H1 (cell line): ENCODE results near the gene GGN. TPM values are rescaled to one million over a fixed set of nuclear protein-coding genes. Genes with fewer than 3 reads are reported as not detected.
A peak's percentile ranks its signal among the peaks of the same experiment; 100 is the strongest.

Experiments used
- CTCF ChIA-PET: fragments of 300-600 bp; sonication (Branson Sonifier 250); formaldehyde crosslinking; loops from one replicate; lab custom pipeline; 2021; ENCODE audit not compliant: partially characterized antibody; lab: Charles Lee
- POLR2A ChIA-PET: fragments of 300-600 bp; sonication (Branson Sonifier 250); formaldehyde crosslinking; loops from one replicate; lab custom pipeline; 2021; ENCODE audit warnings: inconsistent platforms; ENCODE audit not compliant: partially characterized antibody; lab: Charles Lee
- DNase-seq, 2 experiments: peaks; one replicate each; pipeline versions ENCODE4 v3.0.0 to v3.0.0-alpha.2; 2010 to 2022; ENCODE audit warnings: low spot score in 2 of 2, low read depth in 1 of 2, mixed read lengths in 1 of 2
- FAIRE-seq: peaks from 2 replicates; lab custom pipeline; 2011; peaks lifted over from hg19 to GRCh38; lab: Jason Lieb, UNC
- H2AFZ ChIP-seq: 2 replicates; pipeline ENCODE4 v1.8.1; 2012; ENCODE audit warnings: low read length, inconsistent platforms
- H2AK5ac ChIP-seq: 2 replicates; pipeline ENCODE4 v1.6.1; 2013; ENCODE audit warnings: low read depth, low read length
- H2BK120ac ChIP-seq: replicated peaks from 2 replicates; pipeline ENCODE3; 2013; ENCODE audit warnings: low read depth, low read length, inconsistent platforms
- H2BK12ac ChIP-seq: 2 replicates; pipeline ENCODE4 v1.6.1; 2013; ENCODE audit warnings: low read depth, low read length
- H2BK15ac ChIP-seq: 2 replicates; pipeline ENCODE4 v1.6.1; 2013; ENCODE audit warnings: low read length
- H2BK20ac ChIP-seq: 2 replicates; pipeline ENCODE4 v1.6.1; 2013; ENCODE audit warnings: low read length
- H2BK5ac ChIP-seq: 2 replicates; pipeline ENCODE4 v1.6.1; 2013; ENCODE audit warnings: low read depth, low read length
- H3K14ac ChIP-seq: 2 replicates; pipeline ENCODE4 v1.6.1; 2013; ENCODE audit warnings: inconsistent platforms; ENCODE audit not compliant: insufficient read length
- H3K18ac ChIP-seq: 2 replicates; pipeline ENCODE4 v1.6.1; 2013; ENCODE audit warnings: low read length; ENCODE audit errors: extremely low read depth
- H3K23ac ChIP-seq: 2 replicates; pipeline ENCODE4 v1.6.1; 2013; ENCODE audit warnings: inconsistent platforms; ENCODE audit not compliant: insufficient read length
- H3K23me2 ChIP-seq: 2 replicates; pipeline ENCODE4 v1.6.1; 2013; ENCODE audit warnings: low read depth, low read length
- H3K27ac ChIP-seq: 2 replicates; pipeline ENCODE4 v1.6.1; 2011; ENCODE audit warnings: low read depth, low read length, inconsistent platforms
- H3K27me3 ChIP-seq, 4 experiments: replicated peaks in 1 of 4; 1 replicate in 1 of 4; 2 replicates in 3 of 4; pipeline versions ENCODE4 v1.6.1 to v1.8.1; 2011 to 2013; ENCODE audit warnings: low read length in 3 of 4, mild to moderate bottlenecking in 3 of 4, inconsistent platforms in 2 of 4, mixed read lengths in 2 of 4, moderate library complexity in 1 of 4; ENCODE audit not compliant: control insufficient read depth in 3 of 4, insufficient read depth in 3 of 4; ENCODE audit errors: extremely low read depth in 1 of 4
- H3K36me3 ChIP-seq, 4 experiments: 2 replicates each; pipeline versions ENCODE4 v1.6.1 to v1.8.1; 2011 to 2013; ENCODE audit warnings: mild to moderate bottlenecking in 4 of 4, low read length in 3 of 4, moderate library complexity in 2 of 4, control low read depth in 1 of 4, inconsistent platforms in 1 of 4; ENCODE audit not compliant: insufficient read depth in 4 of 4, control insufficient read depth in 2 of 4
- H3K4ac ChIP-seq: replicated peaks from 2 replicates; pipeline ENCODE3; 2013; ENCODE audit warnings: low read length, low read depth, mixed read lengths, inconsistent platforms; ENCODE audit not compliant: insufficient read length
- H3K4me1 ChIP-seq, 4 experiments: replicated peaks in 1 of 4; 1 replicate in 1 of 4; 2 replicates in 3 of 4; pipeline versions ENCODE4 v1.6.1 to v1.8.1; 2011 to 2013; ENCODE audit warnings: low read length in 3 of 4, inconsistent platforms in 2 of 4, mixed read lengths in 1 of 4; ENCODE audit not compliant: insufficient read depth in 4 of 4, control insufficient read depth in 3 of 4
- H3K4me2 ChIP-seq, 2 experiments: 2 replicates each; pipeline versions ENCODE4 v1.6.1 to v1.8.1; 2011 to 2013; ENCODE audit warnings: low read depth in 2 of 2, low read length in 2 of 2, control low read depth in 1 of 2, inconsistent platforms in 1 of 2, mild to moderate bottlenecking in 1 of 2; ENCODE audit not compliant: insufficient read depth in 1 of 2
- H3K4me3 ChIP-seq, 4 experiments: fragments of 200-600, 300-600 bp in 1 of 4; sonication (generic), shearing (Covaris generic), sonication (Bioruptor Twin) in 1 of 4; 2 replicates each; pipeline versions ENCODE4 v1.5.1 to v1.8.1; 2011 to 2016; ENCODE audit warnings: low read length in 4 of 4, low read depth in 3 of 4, control low read depth in 2 of 4, inconsistent platforms in 2 of 4, mild to moderate bottlenecking in 2 of 4, mixed read lengths in 1 of 4, moderate library complexity in 1 of 4; ENCODE audit not compliant: insufficient read depth in 2 of 4; ENCODE audit errors: extremely low read depth in 1 of 4
- H3K56ac ChIP-seq: replicated peaks from 2 replicates; pipeline ENCODE3; 2013; ENCODE audit warnings: low read depth, mild to moderate bottlenecking, mixed read lengths, low read length, inconsistent platforms; ENCODE audit not compliant: insufficient read length
- H3K79me1 ChIP-seq: 2 replicates; pipeline ENCODE4 v1.6.1; 2013; ENCODE audit warnings: low read depth, low read length, control low read depth
- H3K79me2 ChIP-seq, 2 experiments: 2 replicates each; pipeline versions ENCODE4 v1.6.1 to v1.8.1; 2012 to 2013; ENCODE audit warnings: low read length in 2 of 2, mild to moderate bottlenecking in 2 of 2, inconsistent platforms in 1 of 2; ENCODE audit not compliant: insufficient read depth in 2 of 2, control insufficient read depth in 1 of 2
- H3K9ac ChIP-seq, 4 experiments: replicated peaks in 1 of 4; 1 replicate in 1 of 4; 2 replicates in 3 of 4; pipeline versions ENCODE4 v1.6.1 to v1.8.1; 2011 to 2013; ENCODE audit warnings: low read depth in 3 of 4, low read length in 3 of 4, control low read depth in 2 of 4, mild to moderate bottlenecking in 2 of 4, moderate library complexity in 2 of 4, inconsistent platforms in 1 of 4; ENCODE audit errors: extremely low read depth in 1 of 4
- H3K9me3 ChIP-seq, 2 experiments: 2 replicates each; pipeline versions ENCODE4 v1.6.1 to v1.8.1; 2012 to 2013; ENCODE audit warnings: mild to moderate bottlenecking in 2 of 2, moderate library complexity in 2 of 2, control low read depth in 1 of 2, inconsistent platforms in 1 of 2, low read depth in 1 of 2, low read length in 1 of 2, mixed read lengths in 1 of 2; ENCODE audit not compliant: insufficient read depth in 2 of 2
- H4K20me1 ChIP-seq, 2 experiments: replicated peaks in 1 of 2; 2 replicates each; pipeline versions ENCODE3 to v1.8.1; 2011 to 2013; ENCODE audit warnings: inconsistent platforms in 2 of 2, low read length in 2 of 2, mild to moderate bottlenecking in 1 of 2; ENCODE audit not compliant: insufficient read depth in 2 of 2, control insufficient read depth in 1 of 2
- H4K5ac ChIP-seq: 2 replicates; pipeline ENCODE4 v1.6.1; 2013; ENCODE audit warnings: low read length, low read depth, mixed read lengths, inconsistent platforms; ENCODE audit not compliant: insufficient read length
- H4K8ac ChIP-seq: 2 replicates; pipeline ENCODE4 v1.8.0; 2013; ENCODE audit warnings: mild to moderate bottlenecking, moderate library complexity, low read length, inconsistent platforms; ENCODE audit not compliant: insufficient read depth; ENCODE audit errors: extremely low read depth
- H4K91ac ChIP-seq: replicated peaks from 2 replicates; pipeline ENCODE3; 2013; ENCODE audit warnings: low read length, mixed read lengths, inconsistent platforms; ENCODE audit not compliant: insufficient read length
- ATF3 ChIP-seq: IDR thresholded peaks from 2 replicates; pipeline ENCODE4 v1.6.1; 2011; ENCODE audit warnings: low read depth, mild to moderate bottlenecking, low read length; ENCODE audit not compliant: insufficient read depth
- KDM5A ChIP-seq: fragments of 200-600 bp; IDR thresholded peaks from 2 replicates; pipeline ENCODE4 v1.7.1; 2012; ENCODE audit warnings: mild to moderate bottlenecking, low read length, inconsistent platforms, mixed read lengths
- RAD21 ChIP-seq, 2 experiments: IDR thresholded peaks in 1 of 2; conservative IDR thresholded peaks in 1 of 2; 2 replicates each; pipeline ENCODE4 v1.6.1; 2011; ENCODE audit warnings: low read depth in 2 of 2, low read length in 2 of 2, improper control_type of control experiment in 1 of 2, inconsistent platforms in 1 of 2, mild to moderate bottlenecking in 1 of 2, moderate library complexity in 1 of 2
- TBP ChIP-seq: IDR thresholded peaks from 2 replicates; pipeline ENCODE4 v1.6.1; 2011; ENCODE audit warnings: low read depth, low read length, improper control_type of control experiment
- ZNF274 ChIP-seq: IDR thresholded peaks from 2 replicates; pipeline ENCODE4 v1.7.0; 2012; ENCODE audit warnings: low read length, borderline replicate concordance; ENCODE audit errors: extremely low read depth
- WGBS, 2 experiments: shearing (Covaris generic) in 1 of 2; methylation state at CpG; one replicate each; pipeline versions ENCODE4 v1.1.6 to v1.1.7; 2013 to 2015; ENCODE audit warnings: low lambda C conversion rate in 2 of 2, mixed read lengths in 2 of 2, inconsistent platforms in 1 of 2, low coverage in 1 of 2, missing lambda C conversion rate in 1 of 2; ENCODE audit not compliant: insufficient replicate concordance in 2 of 2, insufficient coverage in 1 of 2, insufficient read length in 1 of 2; ENCODE audit errors: extremely low coverage in 1 of 2, missing lambda C conversion rate in 1 of 2; 5-methylcytosine and 5-hydroxymethylcytosine counted together
- polyA plus RNA-seq, 7 experiments: library from polyadenylated mRNA; depleted of rRNA in 3 of 7; stranded (reverse) in 5 of 7; unstranded in 2 of 7; fragments of >200 nt in 5 of 7; fragments of 200-250 nt in 2 of 7; gene quantifications; 1 replicate in 5 of 7; 2 replicates in 1 of 7; 4 replicates in 1 of 7; pipeline versions ENCODE4 v1.2.1 to v1.2.3, GENCODE V29; 2011 to 2013; ENCODE audit warnings: missing spikeins in 2 of 7, mixed read lengths in 2 of 7
- total RNA-seq: library from RNA; stranded (reverse); fragmentation: NEBNext Ultra II Directional; extraction: Animal tissue kit (Norgen Biotek cat#: 25700); gene quantifications from 2 replicates; pipeline ENCODE4 v1.2.1, GENCODE V29; 2021

GGN gene
- total and polyA plus RNA-seq, 2 of the 8 experiments (the other 6 are each of a cell fraction or from before 2014, with no cell fraction given) = 0.47 to 1.2 TPM

GRCh38 chr19:38336638-38337359 is 51.0 kb downstream of the GGN start:
- Histone ChIP-seq H3K56ac (peak overlapping the region; percentile 34), H4K8ac (peak overlapping the region; percentile 71; the same call in 1 of the 2 replicates), H3K23me2 (peaks cover 12% of the 10 kb centered on the region), H3K14ac (no peak overlapping the region), H3K9me3 (no peaks in the 10 kb centered on the region), H4K91ac (peak overlapping the region; percentile 62), H3K4me2 (peak overlapping the region; percentile 92 to 96), H2BK20ac (no peak overlapping the region), H2BK12ac (peak overlapping the region; percentile 62; the same call in 1 of the 2 replicates), H3K4me3 (peak overlapping the region; percentile 66 to 86 (median 75)), H3K4ac (no peak overlapping the region), H3K36me3 (no peaks in the 10 kb centered on the region), H3K27me3 (no peaks in the 10 kb centered on the region), H3K18ac (peak overlapping the region; percentile 75), H4K20me1 (no peaks in the 10 kb centered on the region), H2BK120ac (no peak overlapping the region), H2BK5ac (peak overlapping the region; percentile 35; the same call in 1 of the 2 replicates), H4K5ac (peak overlapping the region; percentile 47), H3K79me1 (no peaks in the 10 kb centered on the region), H3K27ac (no peak overlapping the region), H3K9ac (peak overlapping the region in 1 of 4 experiments; percentile 1; a peak in 2 of 7 replicates), H2AFZ (peak overlapping the region; percentile 76; the same call in 1 of the 2 replicates), H3K4me1 (peaks cover 0 to 5% (median 4%) of the 10 kb centered on the region in 4 experiments; a peak in 5 of 7 replicates), H2AK5ac (no peak overlapping the region), H3K79me2 (no peaks in the 10 kb centered on the region), H3K23ac (no peak overlapping the region), H2BK15ac (peak overlapping the region; percentile 100; the same call in 1 of the 2 replicates)
- POLR2A ChIA-PET = interaction anchor here (1.2 to 2.0 kb wide), 3 partner anchors 15 to 37 kb away, joined by 3 to 10 read pairs (median 6); partner anchors contain the start of gene PSMD8
- peak; percentile 81 for FAIRE-seq
- CTCF ChIA-PET = interaction anchor here (0.8 to 6.7 kb wide), 10 partner anchors 9 to 103 kb away, joined by 3 to 100 read pairs (median 5); partner anchors contain the start of genes C19orf33 and KCNK6
- peak; percentile 90 to 97 for DNase-seq
- 8% methylated on average over 28 of the region's 41 CpGs; no CpG with 5 or more reads in 1 of the 2 experiments for WGBS, 2 experiments
- no peak for TF ChIP-seq ATF3
- TF ChIP-seq KDM5A = no peak
- no peak for TF ChIP-seq ZNF274
- no peak for TF ChIP-seq RAD21 (IDR thresholded peaks at IDR 0.05 in 1 of 2, conservative IDR thresholded peaks at IDR 0.05 in 1 of 2; ENCODE audit: low read depth in 2 of 2, low read length in 2 of 2)
- no peak for TF ChIP-seq TBP
